Measurements from ENCODE around the gene TMEM151B.

Gene TMEM151B

GRCh38 chr6:44253307-44254101 is 16.7 kb upstream of the TMEM151B start:
- DNase-seq = peak; percentile 73

- peak; percentile 58 for DNase-seq
Observed at GRCh38 chr6:44254191-44255104, 15.8 kb upstream of the TMEM151B start.

GRCh38 chr6:44255105-44255808 is 15.0 kb upstream of the TMEM151B start:
- DNase-seq = no peak

- DNase-seq = peak; percentile 58
Observed at GRCh38 chr6:44255871-44256774, 14.1 kb upstream of the TMEM151B start.

GRCh38 chr6:44256775-44257024 is 13.6 kb upstream of the TMEM151B start:
- no peak for DNase-seq

GRCh38 chr6:44257025-44257752 is 13.1 kb upstream of the TMEM151B start, which contains the start of gene SLC35B2:
Gene SLC35B2, minus strand, starts transcription at chr6:44257528. Its CDS starts 118 bp downstream, at chr6:44257410.
- peak; percentile 78 for DNase-seq

GRCh38 chr6:44257753-44258324 is 12.4 kb upstream of the TMEM151B start:
- DNase-seq = peak; percentile 15

GRCh38 chr6:44258325-44258863 is 11.9 kb upstream of the TMEM151B start:
- DNase-seq = peak; percentile 25

GRCh38 chr6:44258921-44259320 is 11.3 kb upstream of the TMEM151B start:
- no peak for DNase-seq

GRCh38 chr6:44260011-44260410 is 10.2 kb upstream of the TMEM151B start:
- no peak for DNase-seq

GRCh38 chr6:44260451-44261297 is 9.6 kb upstream of the TMEM151B start:
- DNase-seq = no peak

- DNase-seq = no peak
Observed at GRCh38 chr6:44261581-44261980, 8.7 kb upstream of the TMEM151B start.

- no peak for DNase-seq
Observed at GRCh38 chr6:44262467-44263353, 7.5 kb upstream of the TMEM151B start.

- DNase-seq = peak; percentile 78
Observed at GRCh38 chr6:44263354-44264100, 6.7 kb upstream of the TMEM151B start.

GRCh38 chr6:44264154-44265006 is 5.9 kb upstream of the TMEM151B start:
- peak; percentile 64 for DNase-seq

- DNase-seq = peak; percentile 96
Observed at GRCh38 chr6:44265007-44265721, 5.1 kb upstream of the TMEM151B start, which contains the start of gene NFKBIE. Gene NFKBIE, minus strand, starts transcription at chr6:44265551. Its CDS starts 205 bp downstream, at chr6:44265346.

Data from CD4-positive, alpha-beta T cell treated with Interleukin-17A for 1 hour (primary cell).